ENCODE data around the gene LRBA. TPM values are rescaled to one million over a fixed set of nuclear protein-coding genes. Genes with fewer than 3 reads are reported as not detected.

Gene LRBA
- total RNA-seq, 1 experiment from 2014 or later = 69.1 TPM

DNA sequence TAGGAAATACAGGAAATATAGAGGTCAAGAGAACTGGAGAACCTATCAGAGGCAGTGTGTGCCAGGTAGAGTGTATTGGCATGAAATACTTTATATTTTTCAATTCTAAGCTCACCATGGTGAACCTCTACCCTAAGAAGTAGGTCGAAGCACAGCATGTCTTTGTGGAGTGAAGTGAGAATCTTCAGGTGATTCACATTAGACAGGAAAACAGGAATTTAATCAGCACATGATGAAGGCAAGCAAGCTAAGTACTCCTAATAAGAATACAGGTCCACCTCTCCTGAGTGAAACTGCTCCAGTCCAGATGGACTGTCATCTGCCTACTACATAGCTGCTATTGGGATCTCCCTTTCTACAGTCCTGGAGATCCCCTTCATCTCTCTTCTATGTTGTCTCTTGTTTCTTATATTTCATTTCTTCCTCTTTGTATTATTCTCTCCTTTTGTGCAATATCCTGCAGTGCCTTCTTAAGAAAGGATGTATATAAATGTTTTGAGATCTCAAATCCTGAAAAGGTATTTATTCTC lies 159.0 kb downstream of the LRBA start:
- ChIA-PET CTCF (interaction anchor here (1.7 kb wide), 1 partner anchor 11 kb away, joined by 8 read pairs; no protein-coding TSS in a partner anchor), POLR2A (no interaction called here)
- peaks cover 13% of the 10 kb centered on the region for H3K36me3 Mint-ChIP-seq
- TF ChIP-seq, protein P1, sequence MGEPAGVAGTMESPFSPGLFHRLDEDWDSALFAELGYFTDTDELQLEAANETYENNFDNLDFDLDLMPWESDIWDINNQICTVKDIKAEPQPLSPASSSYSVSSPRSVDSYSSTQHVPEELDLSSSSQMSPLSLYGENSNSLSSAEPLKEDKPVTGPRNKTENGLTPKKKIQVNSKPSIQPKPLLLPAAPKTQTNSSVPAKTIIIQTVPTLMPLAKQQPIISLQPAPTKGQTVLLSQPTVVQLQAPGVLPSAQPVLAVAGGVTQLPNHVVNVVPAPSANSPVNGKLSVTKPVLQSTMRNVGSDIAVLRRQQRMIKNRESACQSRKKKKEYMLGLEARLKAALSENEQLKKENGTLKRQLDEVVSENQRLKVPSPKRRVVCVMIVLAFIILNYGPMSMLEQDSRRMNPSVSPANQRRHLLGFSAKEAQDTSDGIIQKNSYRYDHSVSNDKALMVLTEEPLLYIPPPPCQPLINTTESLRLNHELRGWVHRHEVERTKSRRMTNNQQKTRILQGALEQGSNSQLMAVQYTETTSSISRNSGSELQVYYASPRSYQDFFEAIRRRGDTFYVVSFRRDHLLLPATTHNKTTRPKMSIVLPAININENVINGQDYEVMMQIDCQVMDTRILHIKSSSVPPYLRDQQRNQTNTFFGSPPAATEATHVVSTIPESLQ (CRISPR knock-in tag; IDR thresholded peaks at IDR 0.05) = no peak
- TF ChIP-seq, protein P2, sequence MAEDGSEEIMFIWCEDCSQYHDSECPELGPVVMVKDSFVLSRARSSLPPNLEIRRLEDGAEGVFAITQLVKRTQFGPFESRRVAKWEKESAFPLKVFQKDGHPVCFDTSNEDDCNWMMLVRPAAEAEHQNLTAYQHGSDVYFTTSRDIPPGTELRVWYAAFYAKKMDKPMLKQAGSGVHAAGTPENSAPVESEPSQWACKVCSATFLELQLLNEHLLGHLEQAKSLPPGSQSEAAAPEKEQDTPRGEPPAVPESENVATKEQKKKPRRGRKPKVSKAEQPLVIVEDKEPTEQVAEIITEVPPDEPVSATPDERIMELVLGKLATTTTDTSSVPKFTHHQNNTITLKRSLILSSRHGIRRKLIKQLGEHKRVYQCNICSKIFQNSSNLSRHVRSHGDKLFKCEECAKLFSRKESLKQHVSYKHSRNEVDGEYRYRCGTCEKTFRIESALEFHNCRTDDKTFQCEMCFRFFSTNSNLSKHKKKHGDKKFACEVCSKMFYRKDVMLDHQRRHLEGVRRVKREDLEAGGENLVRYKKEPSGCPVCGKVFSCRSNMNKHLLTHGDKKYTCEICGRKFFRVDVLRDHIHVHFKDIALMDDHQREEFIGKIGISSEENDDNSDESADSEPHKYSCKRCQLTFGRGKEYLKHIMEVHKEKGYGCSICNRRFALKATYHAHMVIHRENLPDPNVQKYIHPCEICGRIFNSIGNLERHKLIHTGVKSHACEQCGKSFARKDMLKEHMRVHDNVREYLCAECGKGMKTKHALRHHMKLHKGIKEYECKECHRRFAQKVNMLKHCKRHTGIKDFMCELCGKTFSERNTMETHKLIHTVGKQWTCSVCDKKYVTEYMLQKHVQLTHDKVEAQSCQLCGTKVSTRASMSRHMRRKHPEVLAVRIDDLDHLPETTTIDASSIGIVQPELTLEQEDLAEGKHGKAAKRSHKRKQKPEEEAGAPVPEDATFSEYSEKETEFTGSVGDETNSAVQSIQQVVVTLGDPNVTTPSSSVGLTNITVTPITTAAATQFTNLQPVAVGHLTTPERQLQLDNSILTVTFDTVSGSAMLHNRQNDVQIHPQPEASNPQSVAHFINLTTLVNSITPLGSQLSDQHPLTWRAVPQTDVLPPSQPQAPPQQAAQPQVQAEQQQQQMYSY (CRISPR knock-in tag; IDR thresholded peaks at IDR 0.05) = no peak
- TF ChIP-seq, protein P3, sequence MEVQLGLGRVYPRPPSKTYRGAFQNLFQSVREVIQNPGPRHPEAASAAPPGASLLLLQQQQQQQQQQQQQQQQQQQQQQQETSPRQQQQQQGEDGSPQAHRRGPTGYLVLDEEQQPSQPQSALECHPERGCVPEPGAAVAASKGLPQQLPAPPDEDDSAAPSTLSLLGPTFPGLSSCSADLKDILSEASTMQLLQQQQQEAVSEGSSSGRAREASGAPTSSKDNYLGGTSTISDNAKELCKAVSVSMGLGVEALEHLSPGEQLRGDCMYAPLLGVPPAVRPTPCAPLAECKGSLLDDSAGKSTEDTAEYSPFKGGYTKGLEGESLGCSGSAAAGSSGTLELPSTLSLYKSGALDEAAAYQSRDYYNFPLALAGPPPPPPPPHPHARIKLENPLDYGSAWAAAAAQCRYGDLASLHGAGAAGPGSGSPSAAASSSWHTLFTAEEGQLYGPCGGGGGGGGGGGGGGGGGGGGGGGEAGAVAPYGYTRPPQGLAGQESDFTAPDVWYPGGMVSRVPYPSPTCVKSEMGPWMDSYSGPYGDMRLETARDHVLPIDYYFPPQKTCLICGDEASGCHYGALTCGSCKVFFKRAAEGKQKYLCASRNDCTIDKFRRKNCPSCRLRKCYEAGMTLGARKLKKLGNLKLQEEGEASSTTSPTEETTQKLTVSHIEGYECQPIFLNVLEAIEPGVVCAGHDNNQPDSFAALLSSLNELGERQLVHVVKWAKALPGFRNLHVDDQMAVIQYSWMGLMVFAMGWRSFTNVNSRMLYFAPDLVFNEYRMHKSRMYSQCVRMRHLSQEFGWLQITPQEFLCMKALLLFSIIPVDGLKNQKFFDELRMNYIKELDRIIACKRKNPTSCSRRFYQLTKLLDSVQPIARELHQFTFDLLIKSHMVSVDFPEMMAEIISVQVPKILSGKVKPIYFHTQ (CRISPR knock-in tag; IDR thresholded peaks at IDR 0.05) = no peak
- TF ChIP-seq, protein P4, sequence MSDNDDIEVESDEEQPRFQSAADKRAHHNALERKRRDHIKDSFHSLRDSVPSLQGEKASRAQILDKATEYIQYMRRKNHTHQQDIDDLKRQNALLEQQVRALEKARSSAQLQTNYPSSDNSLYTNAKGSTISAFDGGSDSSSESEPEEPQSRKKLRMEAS (CRISPR knock-in tag; IDR thresholded peaks at IDR 0.05) = no peak
- TF ChIP-seq SOX15 (CRISPR knock-in tag; IDR thresholded peaks at IDR 0.05) (no peak), NFE2L1 (CRISPR knock-in tag; IDR thresholded peaks at IDR 0.05) (no peak), EMX1 (CRISPR knock-in tag; IDR thresholded peaks at IDR 0.05) (no peak), ZNF121 (CRISPR knock-in tag; IDR thresholded peaks at IDR 0.05) (no peak), FOXK1 (CRISPR knock-in tag; IDR thresholded peaks at IDR 0.05) (no peak)
- TF ChIP-seq, protein P5, sequence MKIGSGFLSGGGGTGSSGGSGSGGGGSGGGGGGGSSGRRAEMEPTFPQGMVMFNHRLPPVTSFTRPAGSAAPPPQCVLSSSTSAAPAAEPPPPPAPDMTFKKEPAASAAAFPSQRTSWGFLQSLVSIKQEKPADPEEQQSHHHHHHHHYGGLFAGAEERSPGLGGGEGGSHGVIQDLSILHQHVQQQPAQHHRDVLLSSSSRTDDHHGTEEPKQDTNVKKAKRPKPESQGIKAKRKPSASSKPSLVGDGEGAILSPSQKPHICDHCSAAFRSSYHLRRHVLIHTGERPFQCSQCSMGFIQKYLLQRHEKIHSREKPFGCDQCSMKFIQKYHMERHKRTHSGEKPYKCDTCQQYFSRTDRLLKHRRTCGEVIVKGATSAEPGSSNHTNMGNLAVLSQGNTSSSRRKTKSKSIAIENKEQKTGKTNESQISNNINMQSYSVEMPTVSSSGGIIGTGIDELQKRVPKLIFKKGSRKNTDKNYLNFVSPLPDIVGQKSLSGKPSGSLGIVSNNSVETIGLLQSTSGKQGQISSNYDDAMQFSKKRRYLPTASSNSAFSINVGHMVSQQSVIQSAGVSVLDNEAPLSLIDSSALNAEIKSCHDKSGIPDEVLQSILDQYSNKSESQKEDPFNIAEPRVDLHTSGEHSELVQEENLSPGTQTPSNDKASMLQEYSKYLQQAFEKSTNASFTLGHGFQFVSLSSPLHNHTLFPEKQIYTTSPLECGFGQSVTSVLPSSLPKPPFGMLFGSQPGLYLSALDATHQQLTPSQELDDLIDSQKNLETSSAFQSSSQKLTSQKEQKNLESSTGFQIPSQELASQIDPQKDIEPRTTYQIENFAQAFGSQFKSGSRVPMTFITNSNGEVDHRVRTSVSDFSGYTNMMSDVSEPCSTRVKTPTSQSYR (CRISPR knock-in tag; IDR thresholded peaks at IDR 0.05) = no peak
- TF ChIP-seq, protein P6, sequence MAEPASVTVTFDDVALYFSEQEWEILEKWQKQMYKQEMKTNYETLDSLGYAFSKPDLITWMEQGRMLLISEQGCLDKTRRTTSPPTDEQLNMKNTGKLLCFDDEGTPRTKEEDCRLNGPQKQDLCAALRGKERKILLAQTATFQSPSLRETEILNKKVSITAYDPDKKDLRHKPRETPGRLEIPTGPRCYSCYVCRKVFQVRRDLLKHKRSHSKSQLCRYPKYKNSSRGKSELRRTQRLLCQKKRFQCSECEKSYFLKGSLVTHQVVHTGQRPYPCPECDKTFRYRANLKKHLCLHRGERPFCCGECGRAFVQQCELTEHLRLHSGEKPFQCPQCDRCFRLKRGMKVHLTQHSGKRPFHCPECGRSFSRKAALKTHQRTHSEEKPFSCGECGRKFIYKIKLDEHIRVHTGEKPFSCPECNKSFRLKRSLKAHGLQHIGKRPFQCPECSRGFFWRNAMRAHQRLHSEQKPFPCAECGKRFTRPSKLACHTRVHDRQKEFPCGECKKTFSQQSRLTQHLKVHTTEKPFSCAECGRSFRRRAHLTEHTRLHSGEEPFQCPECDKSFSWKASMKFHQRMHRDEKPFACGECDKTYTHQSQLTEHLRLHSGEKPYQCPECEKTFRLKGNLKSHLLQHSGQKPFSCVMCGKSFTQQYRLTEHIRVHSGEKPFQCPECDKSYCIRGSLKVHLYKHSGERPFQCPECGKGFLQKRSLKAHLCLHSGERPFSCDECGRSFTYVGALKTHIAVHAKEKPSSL (CRISPR knock-in tag; conservative IDR thresholded peaks at IDR 0.05) = no peak
- TF ChIP-seq, protein P7, sequence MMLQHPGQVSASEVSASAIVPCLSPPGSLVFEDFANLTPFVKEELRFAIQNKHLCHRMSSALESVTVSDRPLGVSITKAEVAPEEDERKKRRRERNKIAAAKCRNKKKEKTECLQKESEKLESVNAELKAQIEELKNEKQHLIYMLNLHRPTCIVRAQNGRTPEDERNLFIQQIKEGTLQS (CRISPR knock-in tag; conservative IDR thresholded peaks at IDR 0.05) = no peak
- TF ChIP-seq, protein P8, sequence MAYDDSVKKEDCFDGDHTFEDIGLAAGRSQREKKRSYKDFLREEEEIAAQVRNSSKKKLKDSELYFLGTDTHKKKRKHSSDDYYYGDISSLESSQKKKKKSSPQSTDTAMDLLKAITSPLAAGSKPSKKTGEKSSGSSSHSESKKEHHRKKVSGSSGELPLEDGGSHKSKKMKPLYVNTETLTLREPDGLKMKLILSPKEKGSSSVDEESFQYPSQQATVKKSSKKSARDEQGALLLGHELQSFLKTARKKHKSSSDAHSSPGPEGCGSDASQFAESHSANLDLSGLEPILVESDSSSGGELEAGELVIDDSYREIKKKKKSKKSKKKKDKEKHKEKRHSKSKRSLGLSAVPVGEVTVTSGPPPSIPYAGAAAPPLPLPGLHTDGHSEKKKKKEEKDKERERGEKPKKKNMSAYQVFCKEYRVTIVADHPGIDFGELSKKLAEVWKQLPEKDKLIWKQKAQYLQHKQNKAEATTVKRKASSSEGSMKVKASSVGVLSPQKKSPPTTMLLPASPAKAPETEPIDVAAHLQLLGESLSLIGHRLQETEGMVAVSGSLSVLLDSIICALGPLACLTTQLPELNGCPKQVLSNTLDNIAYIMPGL (CRISPR knock-in tag; IDR thresholded peaks at IDR 0.05) = no peak
- TF ChIP-seq, protein P9, sequence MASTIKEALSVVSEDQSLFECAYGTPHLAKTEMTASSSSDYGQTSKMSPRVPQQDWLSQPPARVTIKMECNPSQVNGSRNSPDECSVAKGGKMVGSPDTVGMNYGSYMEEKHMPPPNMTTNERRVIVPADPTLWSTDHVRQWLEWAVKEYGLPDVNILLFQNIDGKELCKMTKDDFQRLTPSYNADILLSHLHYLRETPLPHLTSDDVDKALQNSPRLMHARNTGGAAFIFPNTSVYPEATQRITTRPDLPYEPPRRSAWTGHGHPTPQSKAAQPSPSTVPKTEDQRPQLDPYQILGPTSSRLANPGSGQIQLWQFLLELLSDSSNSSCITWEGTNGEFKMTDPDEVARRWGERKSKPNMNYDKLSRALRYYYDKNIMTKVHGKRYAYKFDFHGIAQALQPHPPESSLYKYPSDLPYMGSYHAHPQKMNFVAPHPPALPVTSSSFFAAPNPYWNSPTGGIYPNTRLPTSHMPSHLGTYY (CRISPR knock-in tag; IDR thresholded peaks at IDR 0.05) = no peak
- TF ChIP-seq, protein P10, sequence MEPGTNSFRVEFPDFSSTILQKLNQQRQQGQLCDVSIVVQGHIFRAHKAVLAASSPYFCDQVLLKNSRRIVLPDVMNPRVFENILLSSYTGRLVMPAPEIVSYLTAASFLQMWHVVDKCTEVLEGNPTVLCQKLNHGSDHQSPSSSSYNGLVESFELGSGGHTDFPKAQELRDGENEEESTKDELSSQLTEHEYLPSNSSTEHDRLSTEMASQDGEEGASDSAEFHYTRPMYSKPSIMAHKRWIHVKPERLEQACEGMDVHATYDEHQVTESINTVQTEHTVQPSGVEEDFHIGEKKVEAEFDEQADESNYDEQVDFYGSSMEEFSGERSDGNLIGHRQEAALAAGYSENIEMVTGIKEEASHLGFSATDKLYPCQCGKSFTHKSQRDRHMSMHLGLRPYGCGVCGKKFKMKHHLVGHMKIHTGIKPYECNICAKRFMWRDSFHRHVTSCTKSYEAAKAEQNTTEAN (CRISPR knock-in tag; IDR thresholded peaks at IDR 0.05) = no peak
- H3K4me1 Mint-ChIP-seq = peaks cover 8% of the 10 kb centered on the region
- DNase-seq (ENCODE audit: low spot score) (no peak), ATAC-seq (no peak)
- H3K4me3 Mint-ChIP-seq = no peak overlapping the region
- no peak overlapping the region for H3K27ac Mint-ChIP-seq
- no peaks in the 10 kb centered on the region for H3K27me3 Mint-ChIP-seq (ENCODE audit: low read depth)
- H3K9me3 Mint-ChIP-seq = no peaks in the 10 kb centered on the region
